ENCODE measurements around the gene NHLRC2.
"Not testable (repeated sequence)": the region's sequence is repeated elsewhere in the genome, so short reads cannot be mapped to it uniquely, and the experiment has no call there.

NHLRC2 gene

DNA sequence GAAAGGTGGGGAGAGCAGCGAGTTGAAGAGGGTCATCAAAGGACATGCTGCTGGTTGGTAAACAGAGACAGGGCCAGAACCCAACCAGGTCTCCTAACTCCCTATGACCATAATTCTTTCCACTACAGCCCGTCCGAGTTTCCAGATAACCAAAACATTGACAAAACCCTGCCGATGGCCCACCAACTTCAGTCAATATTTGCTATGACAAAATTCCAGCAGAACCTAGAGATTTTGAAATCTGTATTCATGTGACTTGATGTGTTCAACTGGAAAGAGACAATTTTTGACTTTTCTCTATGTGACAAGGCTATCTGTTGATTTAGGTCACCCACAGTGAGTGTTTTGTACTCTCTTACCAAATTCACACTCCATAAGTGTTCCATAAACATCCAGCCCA is 86.7 kb downstream of the NHLRC2 start:
- no peak for DNase-seq (ENCODE audit: low spot score)

DNA sequence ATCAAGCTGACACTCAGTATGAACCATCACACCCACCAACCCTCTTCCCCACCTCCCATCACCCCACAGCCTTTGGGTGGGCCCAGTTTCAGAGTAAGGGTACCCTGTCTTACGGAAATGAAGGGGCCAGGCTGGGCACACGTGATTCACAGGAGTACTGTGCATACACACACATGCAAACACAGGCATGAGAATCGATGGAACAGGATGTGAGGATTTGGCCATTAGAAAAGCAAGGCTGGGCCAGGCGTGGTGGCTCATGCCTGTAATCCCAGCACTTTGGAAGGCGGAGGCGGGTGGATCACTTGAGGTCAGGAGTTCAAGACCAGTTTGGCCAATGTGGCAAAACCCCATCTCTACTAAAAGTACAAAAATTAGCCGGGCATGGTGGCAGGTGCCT is 88.7 kb downstream of the NHLRC2 start:
- not testable (repeated sequence) for DNase-seq (ENCODE audit: low spot score)

DNA sequence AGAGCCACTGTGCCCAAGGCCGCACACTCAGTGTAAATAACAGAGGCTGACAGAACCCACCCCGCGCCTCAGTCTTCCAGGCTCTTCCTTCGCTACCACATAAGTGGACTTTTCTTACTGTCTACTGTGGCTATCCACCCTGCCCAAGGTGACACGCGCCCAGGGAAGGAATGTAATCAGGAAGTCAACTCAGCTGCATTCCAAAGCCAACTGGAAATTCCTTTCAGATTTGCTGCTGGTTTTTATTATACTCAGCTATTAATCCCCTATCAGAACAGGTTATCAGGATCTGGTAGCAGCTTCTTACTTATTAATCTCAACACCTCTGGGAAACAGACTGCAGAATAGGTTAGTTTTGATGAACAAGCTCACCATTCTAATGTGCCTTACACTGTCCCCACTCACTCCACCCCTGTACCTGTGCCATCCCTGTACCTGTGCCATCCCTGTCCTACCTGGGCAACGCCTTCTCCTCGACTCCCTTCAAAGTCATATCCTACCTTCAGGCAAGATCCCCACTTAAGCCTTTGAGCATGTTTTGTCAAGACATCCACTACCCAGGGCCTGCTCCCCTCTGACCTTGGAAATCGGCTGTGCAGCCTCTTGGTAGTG is 90.7 kb downstream of the NHLRC2 start:
- no peak for DNase-seq (ENCODE audit: low spot score)

DNA sequence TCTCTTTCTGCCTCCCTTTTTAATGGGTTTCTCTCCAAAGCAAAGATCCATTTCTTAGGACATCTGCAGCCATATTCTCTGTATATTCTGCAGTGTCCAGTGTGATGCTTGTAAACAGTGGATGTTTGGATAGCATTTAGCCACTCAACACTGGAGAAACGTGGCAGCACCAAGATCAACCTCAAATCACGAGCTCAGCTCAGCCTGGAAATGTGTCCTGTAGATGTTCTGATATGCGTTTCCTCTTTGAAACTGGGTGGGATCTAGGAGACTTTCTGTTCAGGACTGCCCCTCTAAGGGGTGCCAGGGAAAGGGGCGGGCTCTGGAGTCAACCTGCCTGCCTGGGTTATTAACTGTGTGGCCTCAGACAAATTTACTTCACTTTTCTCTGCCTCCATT is 91.2 kb downstream of the NHLRC2 start:
- DNase-seq (ENCODE audit: low spot score): no peak

DNA sequence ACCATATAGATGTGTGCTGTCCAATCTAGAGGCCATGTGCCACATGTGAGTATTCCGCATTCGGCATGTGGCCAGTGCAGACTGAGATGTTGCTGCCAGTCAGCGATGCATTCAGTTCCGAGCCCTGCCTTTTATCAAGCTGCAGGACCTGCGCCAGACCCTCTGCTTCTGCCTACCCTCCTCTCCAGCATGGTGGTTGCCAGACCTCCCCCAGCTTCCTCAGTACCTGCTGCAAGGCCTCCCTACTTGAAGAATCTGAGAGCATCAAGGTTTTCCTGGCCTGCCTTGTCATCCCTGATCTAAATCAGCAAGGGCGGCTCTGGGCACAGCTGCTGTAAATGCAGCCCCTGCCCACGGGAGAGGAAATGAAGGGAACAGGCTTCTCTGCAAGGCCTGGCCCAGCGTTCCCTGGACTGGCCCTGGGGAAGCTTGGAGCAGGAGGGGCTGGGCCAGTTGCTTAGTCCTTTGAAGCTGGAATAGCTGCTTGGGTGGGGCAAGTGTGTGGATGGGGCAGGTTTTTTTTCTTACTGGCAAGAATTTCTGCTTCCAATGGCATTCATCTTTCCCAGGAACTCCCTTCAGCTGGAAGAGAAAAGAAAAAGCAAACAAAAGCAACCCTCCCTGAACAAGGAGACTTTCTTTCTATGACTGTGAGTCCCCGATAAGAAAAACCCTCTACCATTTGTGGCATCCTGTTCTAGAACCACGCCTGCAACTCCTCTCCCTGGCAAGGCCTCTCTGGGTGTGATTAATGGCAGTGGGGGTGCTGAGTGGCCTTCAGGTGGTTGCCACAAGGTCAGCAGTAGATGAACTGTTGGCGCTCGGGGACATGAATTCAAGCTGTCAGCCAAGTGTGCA is 93.0 kb downstream of the NHLRC2 start:
- DNase-seq (ENCODE audit: low spot score): no peak

DNA sequence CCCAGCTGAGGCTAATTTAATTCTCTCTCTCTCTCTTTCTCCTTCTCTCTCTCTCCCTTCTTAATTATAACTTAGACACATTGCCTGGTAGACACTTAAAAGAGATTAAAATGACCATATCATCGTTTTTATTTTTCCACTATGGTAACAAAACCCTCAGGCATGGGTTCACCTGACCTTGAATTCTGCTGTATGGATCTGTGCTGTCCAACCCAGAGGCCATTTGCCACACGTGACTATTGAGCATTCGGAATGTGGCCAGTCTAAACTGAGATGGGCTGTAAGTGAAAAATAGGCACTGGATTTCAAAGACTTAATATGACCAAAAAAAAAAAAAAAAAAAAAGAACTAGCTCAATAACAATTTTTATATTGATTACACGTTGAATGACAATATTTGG is 93.6 kb downstream of the NHLRC2 start:
- DNase-seq (ENCODE audit: low spot score): no peak

DNA sequence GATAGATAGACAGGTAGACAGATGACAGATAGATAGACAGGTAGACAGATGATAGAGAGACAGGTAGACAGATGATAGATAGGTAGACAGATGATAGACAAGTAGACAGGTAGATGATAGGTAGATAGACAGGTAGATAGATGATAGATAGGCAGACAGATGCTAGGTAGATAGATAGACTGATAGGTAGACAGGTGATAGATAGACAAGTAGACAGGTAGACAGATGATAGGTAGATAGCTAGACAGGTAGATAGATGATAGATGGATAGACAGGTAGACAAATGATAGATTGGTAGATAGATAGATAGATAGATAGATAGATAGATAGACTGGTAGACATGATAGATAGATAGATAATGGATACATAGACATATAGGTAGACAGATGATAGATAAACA is 95.8 kb downstream of the NHLRC2 start:
- DNase-seq (ENCODE audit: low spot score): no peak

DNA sequence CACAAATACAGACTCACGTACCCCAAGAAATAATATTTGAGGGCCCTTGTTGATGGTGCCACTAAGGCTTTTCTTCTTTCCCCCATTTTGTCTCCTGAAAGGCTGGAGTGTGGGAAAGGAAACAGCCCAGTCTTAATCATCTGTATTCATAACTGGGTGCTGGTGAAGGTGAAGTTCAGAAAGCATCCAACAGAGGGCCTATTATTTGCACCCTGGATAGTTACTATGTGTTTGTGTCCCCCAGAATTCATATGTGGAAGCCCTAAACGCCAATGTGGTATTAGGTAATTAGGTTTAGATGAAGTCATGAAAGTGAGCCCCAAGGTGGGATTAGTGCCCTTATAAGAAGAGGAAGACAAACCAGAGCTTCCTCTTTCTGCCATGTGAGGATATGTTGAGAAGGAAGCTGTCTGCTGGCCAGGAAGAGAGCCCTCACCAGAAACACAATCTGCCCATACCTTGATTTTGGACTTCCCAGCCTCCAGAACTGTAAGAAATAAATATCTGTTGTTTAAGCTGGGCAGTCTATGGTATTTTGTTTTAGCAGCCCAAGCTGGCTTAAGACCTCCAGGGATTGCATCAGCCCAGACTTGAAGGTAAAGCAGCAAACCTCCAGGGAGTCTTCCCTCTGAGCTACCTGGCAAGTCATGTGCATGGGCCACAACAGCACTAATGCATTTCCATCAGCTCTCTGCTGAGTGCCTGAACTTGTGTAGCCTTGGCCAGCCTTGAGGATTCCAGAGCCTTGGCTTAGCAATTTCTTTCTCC is 99.2 kb downstream of the NHLRC2 start:
- DNase-seq (ENCODE audit: low spot score): no peak

DNA sequence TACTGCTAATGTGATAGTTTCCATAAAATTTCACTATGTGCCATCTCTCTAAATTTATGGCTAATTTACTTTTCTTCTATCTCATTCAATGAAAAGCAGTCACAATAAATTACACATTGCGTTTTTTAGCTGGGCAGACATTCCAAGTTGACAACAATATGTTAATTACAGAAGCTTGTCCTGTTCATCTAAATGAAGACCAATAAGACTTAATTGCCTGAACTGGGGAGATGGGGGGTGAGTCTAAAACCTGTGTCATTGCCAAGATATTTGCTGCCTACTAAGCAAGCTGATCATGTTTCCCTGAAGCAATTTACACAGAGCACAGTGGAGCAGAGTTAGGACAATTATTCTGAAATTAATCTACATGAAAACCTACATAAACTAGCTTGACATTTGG is 99.9 kb downstream of the NHLRC2 start:
- DNase-seq (ENCODE audit: low spot score): no peak

DNA sequence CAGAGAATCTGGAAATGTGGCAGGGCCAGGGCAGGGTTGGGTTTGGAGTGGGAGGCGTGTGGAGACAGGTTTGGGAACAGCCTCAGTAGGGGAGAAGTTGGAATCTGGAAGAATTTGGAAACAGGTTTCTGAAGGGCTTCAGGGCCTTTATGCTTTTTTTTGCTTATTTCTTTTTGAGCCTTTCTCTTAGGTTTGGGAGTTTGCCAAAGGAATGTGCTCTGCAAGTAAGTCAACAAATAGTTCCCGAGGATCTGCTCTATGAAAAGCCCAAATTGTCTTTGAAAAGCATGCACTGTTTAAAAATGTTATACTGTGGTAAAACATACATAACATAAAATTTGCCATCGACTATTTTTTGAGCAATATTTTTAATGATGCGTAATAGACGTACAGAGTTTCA is 102.6 kb downstream of the NHLRC2 start:
- DNase-seq (ENCODE audit: low spot score): no peak

DNA sequence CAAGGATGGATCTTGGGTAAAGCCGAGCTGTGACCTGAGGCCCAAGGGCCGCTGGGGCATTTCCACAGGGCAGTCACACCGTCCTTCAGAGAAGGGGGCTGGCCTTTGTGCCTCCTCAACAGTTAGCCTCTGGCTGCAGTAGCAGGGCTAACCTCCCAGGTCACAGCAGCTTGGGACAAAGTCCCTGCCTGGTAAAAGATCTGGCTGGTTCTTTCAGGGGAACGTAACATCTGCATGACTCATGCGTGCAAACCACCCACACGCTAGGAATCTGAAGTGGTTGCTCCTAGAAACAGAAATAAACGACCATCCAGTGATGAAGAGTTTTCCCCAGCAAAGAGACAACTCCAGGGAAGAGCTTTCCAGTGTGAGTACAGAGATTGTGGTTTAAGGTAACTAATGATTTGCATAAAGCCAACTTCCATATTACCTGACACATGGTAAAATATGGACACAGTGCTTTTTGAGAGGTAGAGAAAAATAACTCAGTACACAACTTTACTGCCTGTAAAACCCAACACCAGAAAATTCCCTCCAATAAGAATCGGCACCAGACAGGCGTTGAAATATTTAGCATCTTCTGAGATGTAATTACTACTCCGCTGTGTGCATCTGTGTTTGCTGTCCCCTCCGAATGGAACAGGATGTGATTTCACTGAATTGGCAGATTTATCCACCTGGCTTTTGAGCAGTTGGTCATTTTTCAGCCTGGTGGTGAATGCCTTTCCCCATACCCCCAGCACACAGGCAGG is 104.3 kb downstream of the NHLRC2 start:
- DNase-seq (ENCODE audit: low spot score): no peak

DNA sequence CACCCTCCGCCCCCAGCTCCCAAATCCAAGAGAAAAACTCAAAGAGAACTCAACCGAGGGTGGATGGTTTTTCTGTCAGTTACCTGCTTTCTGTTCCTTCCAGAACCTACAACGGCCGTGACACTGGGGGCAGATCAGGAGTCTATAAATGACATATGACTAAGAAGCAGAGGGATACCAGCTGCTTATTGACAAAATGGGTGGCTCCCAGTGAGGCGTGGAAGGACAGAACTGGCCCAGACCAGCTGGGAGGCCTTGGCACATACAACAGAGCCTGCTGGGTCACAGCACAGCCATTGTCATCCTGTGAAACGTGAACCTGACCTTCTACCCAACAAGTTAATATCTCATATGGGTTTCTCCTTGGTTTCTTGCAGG is 104.9 kb downstream of the NHLRC2 start:
- DNase-seq (ENCODE audit: low spot score): no peak

DNA sequence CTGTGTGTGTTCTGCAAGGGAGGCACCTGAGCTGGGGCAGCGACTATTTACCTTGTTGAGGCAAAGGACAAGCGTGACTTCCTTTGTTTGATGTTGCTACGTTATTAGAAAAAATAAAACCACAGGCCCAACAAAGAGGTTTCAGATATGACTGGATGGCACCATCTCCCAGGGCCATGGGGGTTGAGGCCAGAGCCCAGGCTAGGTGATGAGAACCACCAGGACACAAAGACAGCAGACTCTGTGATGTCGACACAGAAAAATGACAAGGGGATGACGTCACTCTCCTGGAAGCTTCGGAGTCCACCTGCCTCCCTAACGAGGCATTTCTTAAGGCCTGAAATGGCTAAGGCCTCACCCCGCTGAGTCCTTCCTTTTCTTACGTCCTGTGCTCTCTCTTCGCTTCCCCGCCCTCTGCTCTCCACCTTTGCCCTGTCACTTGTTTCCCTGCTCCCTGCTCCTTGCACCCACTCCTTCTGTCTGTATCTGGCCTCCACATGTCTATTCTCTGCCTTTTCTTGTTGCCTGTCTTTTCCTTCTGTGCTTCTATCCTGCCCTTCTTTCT is 106.2 kb downstream of the NHLRC2 start:
- peak; percentile 45 for DNase-seq (ENCODE audit: low spot score)

DNA sequence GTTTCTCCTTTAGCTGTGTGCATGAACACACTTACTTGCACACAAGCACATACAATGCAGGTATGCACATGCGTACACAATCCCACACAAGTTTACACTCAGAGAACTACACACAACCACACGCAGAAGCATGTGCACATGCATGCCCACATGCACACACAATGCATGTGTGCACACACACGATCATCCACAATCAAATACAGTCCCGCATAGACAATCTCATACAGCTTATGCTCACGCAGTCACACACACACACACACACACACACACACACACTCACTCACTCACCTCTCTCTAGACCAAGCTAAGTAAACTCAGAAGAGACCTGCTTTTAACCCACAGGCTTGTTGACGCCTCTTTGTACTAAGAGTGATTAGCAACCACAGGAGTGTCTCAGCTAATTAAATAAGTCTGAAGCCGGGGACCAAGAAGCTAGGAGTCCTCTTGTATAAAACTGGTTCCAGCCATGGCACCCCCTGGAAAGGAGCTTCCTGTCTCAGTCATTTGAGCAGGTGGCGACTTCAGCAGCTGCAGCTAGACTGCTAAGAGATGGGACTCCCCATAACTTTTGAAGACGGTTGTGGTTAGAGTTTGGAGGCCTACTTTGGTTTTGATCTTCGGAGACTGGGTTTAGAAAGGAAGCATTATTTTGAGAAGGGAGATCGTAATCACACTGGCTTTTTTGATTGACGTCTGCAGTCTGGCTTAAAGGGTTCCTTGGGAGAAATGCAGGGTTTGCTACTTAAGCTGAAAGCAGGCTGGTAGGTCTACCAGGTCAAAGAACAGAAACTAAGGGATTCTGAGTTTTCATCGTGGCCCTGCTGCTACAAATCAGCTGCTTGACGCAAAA is 106.9 kb downstream of the NHLRC2 start:
- DNase-seq (ENCODE audit: low spot score): peak; percentile 83

DNA sequence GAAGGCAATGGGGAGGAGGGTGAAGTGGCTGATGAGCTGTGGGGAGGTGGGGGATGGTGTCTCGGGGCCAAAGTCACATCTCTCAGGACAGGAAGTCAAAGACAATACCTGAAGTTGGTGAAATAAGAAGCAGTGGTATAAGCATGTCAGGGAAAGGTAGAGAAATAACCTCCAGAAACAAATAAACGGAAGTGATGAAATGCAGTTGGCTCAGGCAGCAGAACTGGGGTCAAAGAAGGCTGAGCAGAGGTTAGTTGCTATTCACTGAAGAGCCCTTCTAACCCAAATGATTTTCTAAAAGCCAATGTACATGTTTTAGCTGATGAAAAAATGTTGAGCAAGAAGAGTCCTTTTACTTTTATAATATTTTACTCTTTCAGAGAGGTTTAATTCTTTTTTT is 110.6 kb downstream of the NHLRC2 start:
- DNase-seq (ENCODE audit: low spot score): no peak

DNA sequence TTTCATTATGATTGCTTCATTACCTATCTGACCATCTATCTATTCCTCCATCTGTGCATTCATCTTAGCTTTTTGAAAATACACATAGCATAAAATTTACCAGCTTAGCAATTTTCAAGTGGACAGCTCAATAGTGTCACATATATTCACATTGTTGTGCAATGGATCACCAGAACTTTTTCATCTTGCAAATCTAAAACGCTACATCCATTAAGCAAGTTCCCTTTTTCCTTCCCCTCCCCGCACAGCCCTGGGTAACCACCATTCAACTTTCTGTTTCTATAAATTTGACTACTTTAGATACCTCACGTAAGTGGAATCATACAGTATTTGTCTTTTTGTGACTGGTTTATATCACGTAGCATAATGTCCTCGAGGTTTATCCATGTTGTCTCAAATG is 111.2 kb downstream of the NHLRC2 start:
- no peak for DNase-seq (ENCODE audit: low spot score)

Data from CD4-positive, alpha-beta T cell treated with Interleukin-6 at 100 ng/mL for 8 hours (primary cell).